HPDE6-E6E7 (cell line): ENCODE data around the gene HNRNPF.

Experiments used
- DNase-seq: peaks from one replicate; pipeline ENCODE4 v3.0.0; 2011; ENCODE audit warnings: missing footprints; ENCODE audit errors: extremely low spot score

HNRNPF gene

GRCh38 chr10:43376828-43377423 lies 32.1 kb downstream of the HNRNPF start:
- DNase-seq, result no peak

GRCh38 chr10:43376046-43376635 lies 32.8 kb downstream of the HNRNPF start:
- DNase-seq, result no peak

- no peak for DNase-seq
Measured at GRCh38 chr10:43375401-43376020, 33.5 kb downstream of the HNRNPF start.

- no peak for DNase-seq
Measured at GRCh38 chr10:43374194-43374593, 34.8 kb downstream of the HNRNPF start.

GRCh38 chr10:43373461-43373860 lies 35.5 kb downstream of the HNRNPF start:
- no peak for DNase-seq

- DNase-seq, result no peak
Measured at GRCh38 chr10:43372765-43373361, 36.1 kb downstream of the HNRNPF start.

GRCh38 chr10:43371418-43371817 lies 37.6 kb downstream of the HNRNPF start, which contains the start of gene FXYD4:
FXYD4 (plus strand) TSS chr10:43371636; CDS start chr10:43373747, 2,111 bp downstream.
- no peak for DNase-seq

- DNase-seq, result no peak
Measured at GRCh38 chr10:43370671-43371215, 38.2 kb downstream of the HNRNPF start.

- DNase-seq, result no peak
Measured at GRCh38 chr10:43369921-43370320, 39.1 kb downstream of the HNRNPF start.

GRCh38 chr10:43365001-43365400 lies 44.0 kb downstream of the HNRNPF start:
- no peak for DNase-seq

- peak; percentile 96 for DNase-seq
Measured at GRCh38 chr10:43362191-43362839, 46.7 kb downstream of the HNRNPF start.

- DNase-seq, result no peak
Measured at GRCh38 chr10:43361547-43362190, 47.3 kb downstream of the HNRNPF start.

- DNase-seq, result no peak
Measured at GRCh38 chr10:43360086-43360485, 48.9 kb downstream of the HNRNPF start.

- DNase-seq, result no peak
Measured at GRCh38 chr10:43355749-43356371, 53.1 kb downstream of the HNRNPF start.

- DNase-seq, result no peak
Measured at GRCh38 chr10:43354879-43355380, 54.1 kb downstream of the HNRNPF start.

GRCh38 chr10:43354330-43354635 lies 54.7 kb downstream of the HNRNPF start:
- no peak for DNase-seq

GRCh38 chr10:43353495-43354329 lies 55.3 kb downstream of the HNRNPF start:
- DNase-seq, result no peak

- DNase-seq, result no peak
Measured at GRCh38 chr10:43352951-43353350, 56.0 kb downstream of the HNRNPF start.

- no peak for DNase-seq
Measured at GRCh38 chr10:43351301-43351700, 57.7 kb downstream of the HNRNPF start.

- DNase-seq, result no peak
Measured at GRCh38 chr10:43350686-43351085, 58.3 kb downstream of the HNRNPF start.
